ENCODE data around the gene ZNF385B. TPM values are rescaled to one million over a fixed set of nuclear protein-coding genes. Genes with fewer than 3 reads are reported as not detected.

ZNF385B gene
- total RNA-seq, 1 experiment from 2014 or later = not detected

DNA sequence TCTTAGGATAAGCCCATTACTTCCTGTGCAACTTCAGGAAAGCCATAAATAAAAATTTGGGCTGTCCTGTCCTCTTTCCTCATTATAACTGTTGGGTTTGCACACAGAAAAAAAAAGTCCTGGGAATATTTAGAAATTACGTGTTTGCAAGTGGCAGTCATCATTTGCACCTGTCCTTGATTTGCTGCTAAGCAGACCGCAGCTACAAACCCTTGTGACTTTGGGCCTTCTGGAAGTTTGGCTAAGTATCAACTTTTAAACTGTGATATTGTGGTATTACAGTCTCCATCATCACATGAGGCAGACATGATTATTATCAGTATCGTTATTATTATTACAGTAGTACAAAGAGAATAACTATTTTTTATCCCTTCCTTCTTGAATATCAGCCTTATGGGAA, 336.1 kb downstream of the ZNF385B start:
- Histone ChIP-seq H3K9me3 (ENCODE audit: low read length) (no peaks in the 10 kb centered on the region), H4K20me1 (ENCODE audit: insufficient read depth, low read depth, low read length) (no peaks in the 10 kb centered on the region), H3K79me2 (ENCODE audit: low read length) (no peaks in the 10 kb centered on the region), H3K4me2 (ENCODE audit: low read depth, low read length, poor library complexity, severe bottlenecking) (no peak overlapping the region), H3K27me3 (ENCODE audit: low read length) (no peaks in the 10 kb centered on the region), H3K9me2 (replicated peaks; ENCODE audit: insufficient read depth, low read length) (no peaks in the 10 kb centered on the region), H3K36me3 (ENCODE audit: insufficient read depth, low read length) (no peaks in the 10 kb centered on the region), H3K4me3 (ENCODE audit: low read length) (no peak overlapping the region), H3K9ac (ENCODE audit: low read length) (no peak overlapping the region), H3K27ac (ENCODE audit: low read length) (no peak overlapping the region), H3K4me1 (ENCODE audit: low read length) (no peaks in the 10 kb centered on the region), H2AFZ (ENCODE audit: low read length) (no peak overlapping the region)
- DNase-seq = no peak

DNA sequence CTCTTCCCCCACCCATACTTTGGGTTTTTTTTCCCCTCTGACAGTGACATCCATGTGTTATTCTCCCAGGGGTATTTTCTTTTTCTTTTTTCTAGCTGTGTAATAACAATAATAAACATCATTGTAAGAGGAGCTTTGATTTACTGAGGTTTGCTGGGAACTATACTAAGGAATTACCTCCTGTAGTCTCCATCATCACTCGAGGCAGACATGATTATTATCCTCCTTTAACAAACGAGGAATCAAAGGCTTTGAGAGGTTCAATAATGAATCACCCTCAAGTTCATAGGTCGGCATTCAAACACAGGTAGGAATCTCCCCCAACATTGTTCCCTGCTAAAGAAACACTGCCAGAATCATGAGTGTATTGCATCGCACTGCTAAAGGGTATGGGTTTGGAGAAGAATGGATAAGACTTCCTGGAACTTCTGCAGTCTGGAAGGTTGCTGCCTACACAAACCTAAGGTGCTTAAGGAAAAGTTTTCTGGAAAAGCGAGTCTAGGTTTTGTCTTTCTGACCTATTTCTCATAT, 336.5 kb downstream of the ZNF385B start:
- H3K27ac ChIP-seq (ENCODE audit: low read length) = no peak overlapping the region
- H3K4me1 ChIP-seq (ENCODE audit: low read length) = no peaks in the 10 kb centered on the region
- DNase-seq = no peak
- no peak overlapping the region for H3K4me2 ChIP-seq (ENCODE audit: low read depth, low read length, poor library complexity, severe bottlenecking)
- no peak overlapping the region for H3K9ac ChIP-seq (ENCODE audit: low read length)
- H2AFZ ChIP-seq (ENCODE audit: low read length) = no peak overlapping the region
- H3K9me3 ChIP-seq (ENCODE audit: low read length) = no peaks in the 10 kb centered on the region
- no peak overlapping the region for H3K4me3 ChIP-seq (ENCODE audit: low read length)
- no peaks in the 10 kb centered on the region for H3K79me2 ChIP-seq (ENCODE audit: low read length)
- no peaks in the 10 kb centered on the region for H3K9me2 ChIP-seq (replicated peaks; ENCODE audit: insufficient read depth, low read length)
- no peaks in the 10 kb centered on the region for H4K20me1 ChIP-seq (ENCODE audit: insufficient read depth, low read depth, low read length)
- no peaks in the 10 kb centered on the region for H3K27me3 ChIP-seq (ENCODE audit: low read length)
- no peaks in the 10 kb centered on the region for H3K36me3 ChIP-seq (ENCODE audit: insufficient read depth, low read length)

GRCh38 chr2:179521944-179522343, 339.5 kb downstream of the ZNF385B start:
- no peak overlapping the region for H3K4me2 ChIP-seq (ENCODE audit: low read depth, low read length, poor library complexity, severe bottlenecking)
- no peaks in the 10 kb centered on the region for H3K4me1 ChIP-seq (ENCODE audit: low read length)
- H3K36me3 ChIP-seq (ENCODE audit: insufficient read depth, low read length) = no peaks in the 10 kb centered on the region
- no peak overlapping the region for H3K9ac ChIP-seq (ENCODE audit: low read length)
- H2AFZ ChIP-seq (ENCODE audit: low read length) = no peak overlapping the region
- H3K9me2 ChIP-seq (replicated peaks; ENCODE audit: insufficient read depth, low read length) = no peaks in the 10 kb centered on the region
- H3K27ac ChIP-seq (ENCODE audit: low read length) = no peak overlapping the region
- H3K9me3 ChIP-seq (ENCODE audit: low read length) = no peaks in the 10 kb centered on the region
- no peaks in the 10 kb centered on the region for H3K27me3 ChIP-seq (ENCODE audit: low read length)
- no peak for DNase-seq
- H3K4me3 ChIP-seq (ENCODE audit: low read length) = no peak overlapping the region
- H4K20me1 ChIP-seq (ENCODE audit: insufficient read depth, low read depth, low read length) = no peaks in the 10 kb centered on the region
- H3K79me2 ChIP-seq (ENCODE audit: low read length) = no peaks in the 10 kb centered on the region

- Histone ChIP-seq H3K9ac (ENCODE audit: low read length) (no peak overlapping the region), H3K9me3 (ENCODE audit: low read length) (no peaks in the 10 kb centered on the region), H3K27me3 (ENCODE audit: low read length) (no peaks in the 10 kb centered on the region), H3K4me3 (ENCODE audit: low read length) (no peak overlapping the region), H4K20me1 (ENCODE audit: insufficient read depth, low read depth, low read length) (no peaks in the 10 kb centered on the region), H3K27ac (ENCODE audit: low read length) (no peak overlapping the region), H3K79me2 (ENCODE audit: low read length) (no peaks in the 10 kb centered on the region), H3K36me3 (ENCODE audit: insufficient read depth, low read length) (no peaks in the 10 kb centered on the region), H3K9me2 (replicated peaks; ENCODE audit: insufficient read depth, low read length) (no peaks in the 10 kb centered on the region), H3K4me1 (ENCODE audit: low read length) (no peaks in the 10 kb centered on the region), H2AFZ (ENCODE audit: low read length) (no peak overlapping the region), H3K4me2 (ENCODE audit: low read depth, low read length, poor library complexity, severe bottlenecking) (no peak overlapping the region)
- no peak for DNase-seq
These were observed 342.6 kb downstream of the ZNF385B start for GRCh38 chr2:179518830-179519229.

DNA sequence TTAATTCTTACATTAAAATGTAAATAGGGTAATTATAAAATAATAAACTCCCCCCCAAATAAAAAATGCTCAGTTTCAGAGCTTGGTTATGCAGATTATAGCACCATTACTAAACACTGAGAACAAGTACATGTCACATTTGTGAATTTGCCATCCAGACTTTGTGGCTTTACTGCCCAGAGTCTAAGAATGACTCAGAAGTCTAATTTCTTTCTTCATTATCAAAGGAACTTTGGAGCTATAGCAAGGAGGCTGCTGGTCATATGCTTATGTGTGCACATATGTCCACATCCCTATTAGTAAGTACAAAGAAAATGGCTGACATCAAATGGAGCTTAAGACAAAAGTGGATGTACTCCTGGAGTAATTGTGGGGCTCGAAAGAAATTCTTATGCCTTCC, 348.2 kb downstream of the ZNF385B start:
- H3K9me3 ChIP-seq (ENCODE audit: low read length) = no peaks in the 10 kb centered on the region
- no peak overlapping the region for H3K9ac ChIP-seq (ENCODE audit: low read length)
- H3K4me1 ChIP-seq (ENCODE audit: low read length) = no peaks in the 10 kb centered on the region
- H3K79me2 ChIP-seq (ENCODE audit: low read length) = no peaks in the 10 kb centered on the region
- no peak overlapping the region for H2AFZ ChIP-seq (ENCODE audit: low read length)
- no peak overlapping the region for H3K4me3 ChIP-seq (ENCODE audit: low read length)
- no peak overlapping the region for H3K4me2 ChIP-seq (ENCODE audit: low read depth, low read length, poor library complexity, severe bottlenecking)
- no peak for DNase-seq
- H3K9me2 ChIP-seq (replicated peaks; ENCODE audit: insufficient read depth, low read length) = no peaks in the 10 kb centered on the region
- no peaks in the 10 kb centered on the region for H3K27me3 ChIP-seq (ENCODE audit: low read length)
- H4K20me1 ChIP-seq (ENCODE audit: insufficient read depth, low read depth, low read length) = no peaks in the 10 kb centered on the region
- H3K36me3 ChIP-seq (ENCODE audit: insufficient read depth, low read length) = no peaks in the 10 kb centered on the region
- H3K27ac ChIP-seq (ENCODE audit: low read length) = no peak overlapping the region

GRCh38 chr2:179512281-179513035, 349.0 kb downstream of the ZNF385B start:
- H3K27ac ChIP-seq (ENCODE audit: low read length) = no peak overlapping the region
- no peak overlapping the region for H2AFZ ChIP-seq (ENCODE audit: low read length)
- H3K27me3 ChIP-seq (ENCODE audit: low read length) = no peaks in the 10 kb centered on the region
- no peak for DNase-seq
- no peaks in the 10 kb centered on the region for H3K36me3 ChIP-seq (ENCODE audit: insufficient read depth, low read length)
- H3K9me3 ChIP-seq (ENCODE audit: low read length) = no peaks in the 10 kb centered on the region
- H3K4me3 ChIP-seq (ENCODE audit: low read length) = no peak overlapping the region
- no peaks in the 10 kb centered on the region for H3K4me1 ChIP-seq (ENCODE audit: low read length)
- no peaks in the 10 kb centered on the region for H4K20me1 ChIP-seq (ENCODE audit: insufficient read depth, low read depth, low read length)
- H3K9me2 ChIP-seq (replicated peaks; ENCODE audit: insufficient read depth, low read length) = no peaks in the 10 kb centered on the region
- H3K4me2 ChIP-seq (ENCODE audit: low read depth, low read length, poor library complexity, severe bottlenecking) = no peak overlapping the region
- H3K9ac ChIP-seq (ENCODE audit: low read length) = no peak overlapping the region
- H3K79me2 ChIP-seq (ENCODE audit: low read length) = no peaks in the 10 kb centered on the region

DNA sequence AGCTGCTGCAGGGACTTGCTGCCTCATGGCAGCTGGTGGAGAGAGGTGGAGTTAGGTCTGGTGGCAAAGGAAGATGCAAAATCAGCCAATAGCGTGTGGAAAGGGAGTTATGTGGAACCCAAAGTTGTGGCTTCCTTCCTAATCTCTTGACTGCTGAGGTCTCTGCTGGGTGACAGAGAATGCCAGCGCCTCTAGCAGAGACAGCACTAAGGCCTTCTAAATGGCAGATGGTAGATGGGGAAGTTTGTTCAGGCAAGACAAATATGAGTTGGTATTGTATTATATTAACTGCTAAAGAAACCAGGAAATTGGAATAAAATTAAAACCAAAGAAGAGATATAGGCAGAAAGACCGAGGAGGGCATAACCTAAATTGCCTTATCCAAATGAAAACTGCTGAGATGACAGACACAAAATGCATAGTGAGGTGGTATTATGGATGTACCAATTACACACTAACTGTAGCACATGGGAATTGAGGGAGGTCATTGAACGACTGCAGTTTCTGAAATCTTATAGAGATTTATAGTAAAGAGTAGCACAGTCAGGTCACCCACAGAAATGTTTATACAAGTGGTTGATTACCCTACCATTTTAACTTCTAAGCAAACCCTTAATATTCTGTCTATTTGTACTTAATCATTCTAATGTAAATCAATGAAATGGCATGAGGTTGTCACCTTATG, 350.2 kb downstream of the ZNF385B start:
- Histone ChIP-seq H3K27ac (ENCODE audit: low read length) (no peak overlapping the region), H3K79me2 (ENCODE audit: low read length) (no peaks in the 10 kb centered on the region), H3K4me1 (ENCODE audit: low read length) (no peaks in the 10 kb centered on the region), H3K36me3 (ENCODE audit: insufficient read depth, low read length) (no peaks in the 10 kb centered on the region), H3K9me2 (replicated peaks; ENCODE audit: insufficient read depth, low read length) (no peaks in the 10 kb centered on the region), H3K9me3 (ENCODE audit: low read length) (no peaks in the 10 kb centered on the region), H3K27me3 (ENCODE audit: low read length) (no peaks in the 10 kb centered on the region), H3K4me2 (ENCODE audit: low read depth, low read length, poor library complexity, severe bottlenecking) (no peak overlapping the region), H3K9ac (ENCODE audit: low read length) (no peak overlapping the region), H2AFZ (ENCODE audit: low read length) (no peak overlapping the region), H4K20me1 (ENCODE audit: insufficient read depth, low read depth, low read length) (no peaks in the 10 kb centered on the region), H3K4me3 (ENCODE audit: low read length) (no peak overlapping the region)
- DNase-seq = no peak

- no peaks in the 10 kb centered on the region for H4K20me1 ChIP-seq (ENCODE audit: insufficient read depth, low read depth, low read length)
- DNase-seq = no peak
- H3K79me2 ChIP-seq (ENCODE audit: low read length) = no peaks in the 10 kb centered on the region
- H3K9me3 ChIP-seq (ENCODE audit: low read length) = no peaks in the 10 kb centered on the region
- H3K4me3 ChIP-seq (ENCODE audit: low read length) = no peak overlapping the region
- no peak overlapping the region for H3K4me2 ChIP-seq (ENCODE audit: low read depth, low read length, poor library complexity, severe bottlenecking)
- no peaks in the 10 kb centered on the region for H3K4me1 ChIP-seq (ENCODE audit: low read length)
- H3K9ac ChIP-seq (ENCODE audit: low read length) = no peak overlapping the region
- H3K27ac ChIP-seq (ENCODE audit: low read length) = no peak overlapping the region
- no peaks in the 10 kb centered on the region; the same call in 1 of the 2 replicates for H3K9me2 ChIP-seq (replicated peaks; ENCODE audit: insufficient read depth, low read length)
- H2AFZ ChIP-seq (ENCODE audit: low read length) = no peak overlapping the region
- no peaks in the 10 kb centered on the region for H3K27me3 ChIP-seq (ENCODE audit: low read length)
- no peaks in the 10 kb centered on the region for H3K36me3 ChIP-seq (ENCODE audit: insufficient read depth, low read length)
These were observed 366.1 kb downstream of the ZNF385B start for GRCh38 chr2:179495315-179495714.

Measured in Karpas-422 (cell line).